Erythroblast (primary cell): ENCODE measurements around the gene LMNB1.
A peak's percentile ranks its signal among the peaks of the same experiment; 100 is the strongest.
"Not testable (repeated sequence)": the region's sequence is repeated elsewhere in the genome, so short reads cannot be mapped to it uniquely, and the experiment has no call there.

Source experiments
- DNase-seq, 2 experiments: peaks; one replicate each; lab custom pipeline; 2025; lab: John Stamatoyannopoulos, UW
- GATA1 ChIP-seq: IDR thresholded peaks from 2 replicates; pipeline ENCODE4 v1.6.1; 2011; ENCODE audit warnings: low read depth, mild to moderate bottlenecking, control low read depth, low read length, moderate library complexity
- POLR2A ChIP-seq: IDR thresholded peaks from 2 replicates; pipeline ENCODE4 v1.6.1; 2011; ENCODE audit warnings: mild to moderate bottlenecking, low read length

Gene LMNB1

DNA sequence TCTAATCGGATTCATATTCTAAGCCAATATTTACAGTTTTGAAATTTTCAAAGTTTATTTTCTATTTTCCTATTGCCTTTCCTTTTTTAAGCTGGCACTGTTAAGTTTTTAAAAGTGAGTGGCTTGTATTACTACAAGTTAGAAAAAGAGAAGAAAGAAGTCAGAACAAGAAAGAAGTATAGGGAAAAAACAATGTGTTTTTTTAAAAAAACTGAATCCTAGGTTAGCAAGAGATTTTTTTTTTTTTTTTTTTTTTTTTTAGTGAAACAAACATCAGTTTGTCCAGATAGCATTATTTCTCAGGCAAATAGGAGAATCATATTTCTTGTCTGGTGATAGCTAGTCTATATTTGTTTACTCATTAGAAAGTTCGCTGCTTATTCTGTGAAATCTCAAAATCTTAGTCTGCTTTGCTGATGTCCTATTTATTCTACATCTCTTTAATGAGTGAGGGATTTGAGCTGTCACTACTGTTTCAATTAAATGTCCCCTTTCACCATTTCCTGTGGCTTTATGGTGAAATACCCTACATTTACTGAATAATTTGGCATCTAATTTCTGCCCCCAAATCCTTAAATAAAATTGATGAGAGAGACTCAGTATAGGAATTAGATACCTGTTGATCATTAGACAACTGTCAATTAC, 19.1 kb upstream of the LMNB1 start:
- TF ChIP-seq POLR2A (no peak), GATA1 (no peak)
- no peak for DNase-seq

DNA sequence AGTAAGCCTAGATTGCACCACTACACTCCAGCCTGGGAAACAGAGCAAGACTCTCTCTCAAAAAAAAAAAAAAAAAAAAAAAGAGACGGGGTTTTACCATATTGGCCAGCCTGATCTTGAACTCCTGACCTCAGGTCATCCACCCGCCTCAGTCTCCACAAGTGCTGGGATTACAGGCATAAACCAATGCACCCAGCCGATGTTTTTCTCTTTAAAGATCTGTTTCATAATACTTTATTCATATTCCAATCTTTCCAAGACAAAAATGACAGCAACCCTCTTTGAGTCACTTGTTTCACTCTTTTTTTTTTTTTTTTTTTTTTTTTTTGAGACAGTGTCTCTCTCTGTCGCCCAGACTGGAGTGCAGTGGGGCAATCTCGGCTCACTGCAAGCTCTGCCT, 13.6 kb upstream of the LMNB1 start:
- DNase-seq = no peak
- TF ChIP-seq GATA1 = no peak
- no peak for TF ChIP-seq POLR2A

GRCh38 chr5:126769703-126770102, 7.2 kb upstream of the LMNB1 start:
- no peak for TF ChIP-seq POLR2A
- TF ChIP-seq GATA1 = no peak
- no peak for DNase-seq

DNA sequence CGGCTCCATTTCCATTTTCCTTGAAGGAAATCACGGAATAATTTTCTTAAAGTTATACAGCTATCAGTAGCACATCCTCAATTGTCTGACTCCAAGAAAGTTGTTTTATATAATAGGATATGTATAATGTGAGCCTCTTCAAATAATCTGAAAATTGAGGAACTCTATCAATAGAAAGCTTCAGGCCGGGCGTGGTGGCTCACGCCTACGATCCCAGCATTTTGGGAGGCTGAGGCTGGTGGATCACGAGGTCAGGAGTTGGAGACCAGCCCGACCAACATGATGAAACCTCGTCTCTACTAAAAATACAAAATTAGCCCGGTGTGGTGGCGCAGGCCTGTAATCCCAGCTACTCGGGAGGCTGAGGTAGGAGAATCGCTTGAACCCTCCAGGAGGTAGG, 3.4 kb upstream of the LMNB1 start:
- not testable (repeated sequence) for DNase-seq

DNA sequence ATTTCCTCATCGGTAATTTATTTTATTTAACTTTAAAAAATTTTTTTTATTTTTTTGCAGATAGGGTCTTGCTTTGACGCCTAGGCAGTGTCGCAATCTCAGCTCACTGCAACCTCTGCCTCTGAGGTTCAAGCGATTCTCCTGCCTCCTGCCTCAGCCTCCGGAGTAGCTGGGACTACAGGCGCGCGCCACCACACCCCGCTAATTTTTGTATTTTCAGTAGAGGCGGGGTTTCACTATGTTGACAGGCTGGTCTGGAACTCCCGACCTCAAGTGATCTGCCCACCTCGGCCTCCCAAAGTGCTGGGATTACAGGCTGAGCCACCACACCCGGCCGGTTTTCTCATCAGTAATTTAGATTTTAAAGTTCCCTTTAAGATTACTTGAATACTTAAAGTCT, 2.3 kb upstream of the LMNB1 start:
- not testable (repeated sequence) for DNase-seq

DNA sequence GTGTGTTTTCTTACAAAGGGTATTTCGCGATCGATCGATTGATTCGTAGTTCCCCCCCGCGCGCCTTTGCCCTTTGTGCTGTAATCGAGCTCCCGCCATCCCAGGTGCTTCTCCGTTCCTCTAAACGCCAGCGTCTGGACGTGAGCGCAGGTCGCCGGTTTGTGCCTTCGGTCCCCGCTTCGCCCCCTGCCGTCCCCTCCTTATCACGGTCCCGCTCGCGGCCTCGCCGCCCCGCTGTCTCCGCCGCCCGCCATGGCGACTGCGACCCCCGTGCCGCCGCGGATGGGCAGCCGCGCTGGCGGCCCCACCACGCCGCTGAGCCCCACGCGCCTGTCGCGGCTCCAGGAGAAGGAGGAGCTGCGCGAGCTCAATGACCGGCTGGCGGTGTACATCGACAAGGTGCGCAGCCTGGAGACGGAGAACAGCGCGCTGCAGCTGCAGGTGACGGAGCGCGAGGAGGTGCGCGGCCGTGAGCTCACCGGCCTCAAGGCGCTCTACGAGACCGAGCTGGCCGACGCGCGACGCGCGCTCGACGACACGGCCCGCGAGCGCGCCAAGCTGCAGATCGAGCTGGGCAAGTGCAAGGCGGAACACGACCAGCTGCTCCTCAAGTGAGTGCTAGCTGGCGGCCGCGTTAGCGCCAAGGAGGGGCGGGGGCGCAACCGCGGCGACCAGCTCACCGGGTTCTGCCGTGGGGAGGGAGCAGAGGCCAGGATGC, 480 bp downstream of the LMNB1 start:
- TF ChIP-seq GATA1 (no peak), POLR2A (no peak)

GRCh38 chr5:126777975-126778674, 1.2 kb downstream of the LMNB1 start:
- TF ChIP-seq GATA1 (no peak), POLR2A (peak; percentile 92)
- peak; percentile 96 to 97 for DNase-seq

More for the DNA sequence above, 480 bp downstream of the LMNB1 start:
- DNase-seq = peak; percentile 78 to 81

DNA sequence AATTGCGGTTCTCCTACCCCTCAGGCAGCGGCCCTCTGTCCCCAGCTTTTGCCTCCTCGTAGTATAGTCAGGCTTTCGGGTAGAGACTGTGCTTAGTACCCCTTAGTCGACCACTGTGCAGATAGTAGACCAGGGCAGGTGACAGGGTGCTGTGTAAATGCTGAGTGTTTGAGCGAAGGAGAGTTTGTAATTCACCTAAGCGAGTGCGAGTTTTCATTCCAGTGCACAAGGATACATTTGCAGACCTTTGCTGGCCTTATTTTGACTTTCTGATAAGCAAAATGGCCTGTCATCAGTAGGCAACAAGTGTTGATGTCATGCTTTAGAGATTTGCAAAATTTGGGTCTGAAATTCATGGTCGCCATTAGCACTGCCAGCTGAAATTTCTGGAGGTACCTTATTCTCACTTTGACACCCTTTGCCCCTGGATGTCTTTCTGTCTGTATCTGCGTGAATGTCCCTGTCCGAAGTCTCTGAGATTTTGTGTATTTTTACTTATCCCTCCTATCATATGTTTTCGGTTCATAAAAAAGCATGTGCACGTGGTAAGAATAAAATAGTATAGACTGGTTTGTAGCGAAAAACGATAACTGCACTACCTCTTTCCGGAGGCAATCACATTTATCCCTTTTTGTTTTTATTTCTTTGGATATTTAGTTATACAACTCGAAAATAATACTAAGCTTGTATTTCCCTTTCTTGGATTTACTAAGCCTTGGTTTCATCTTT, 1.9 kb downstream of the LMNB1 start:
- TF ChIP-seq POLR2A = peak; percentile 21
- no peak for TF ChIP-seq GATA1
- DNase-seq = peak; percentile 78 to 86

GRCh38 chr5:126780165-126780827, 3.4 kb downstream of the LMNB1 start:
- no peak for TF ChIP-seq GATA1
- no peak for TF ChIP-seq POLR2A
- peak; percentile 74 to 77 for DNase-seq

- not testable (repeated sequence) for DNase-seq
Measured at GRCh38 chr5:126788409-126788808, 11.5 kb downstream of the LMNB1 start.

DNA sequence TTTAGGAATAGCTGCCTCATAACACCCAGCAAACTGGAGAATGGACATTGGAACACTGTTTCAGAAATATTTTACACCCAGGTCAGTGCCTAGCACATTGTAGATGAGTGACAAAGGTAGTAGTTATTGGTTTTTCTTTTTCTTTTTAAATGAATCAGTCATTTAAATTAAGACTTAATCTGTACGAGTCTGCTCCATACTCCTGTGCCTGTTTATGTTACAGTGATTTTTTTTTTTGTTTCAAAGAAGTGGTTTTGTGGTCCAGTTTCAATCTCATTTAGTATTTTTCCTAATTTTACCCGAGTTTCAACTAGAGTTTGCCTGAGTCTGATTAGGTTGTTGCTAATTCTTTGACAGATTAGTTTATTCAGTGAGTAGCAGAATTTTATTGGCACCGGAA, 16.2 kb downstream of the LMNB1 start:
- no peak for DNase-seq
- no peak for TF ChIP-seq POLR2A
- no peak for TF ChIP-seq GATA1

GRCh38 chr5:126793648-126794047, 16.7 kb downstream of the LMNB1 start:
- not testable (repeated sequence) for DNase-seq

- TF ChIP-seq GATA1 = no peak
- no peak for TF ChIP-seq POLR2A
- DNase-seq = no peak
Measured at GRCh38 chr5:126794157-126794828, 17.4 kb downstream of the LMNB1 start.
